ENCODE results near the gene TBCK. TPM values are rescaled to one million over a fixed set of nuclear protein-coding genes. Genes with fewer than 3 reads are reported as not detected.

TBCK gene
- total RNA-seq, 1 donor from 2014 or later = 36.1 TPM

GRCh38 chr4:106303548-106304281 is 12.3 kb downstream of the TBCK start:
- no peak overlapping the region for H3K4me3 ChIP-seq
- no peaks in the 10 kb centered on the region for H3K9me3 ChIP-seq
- TF ChIP-seq POLR2AphosphoS5 (IDR thresholded peaks at IDR 0.05; ENCODE audit: insufficient read depth in 1 of 2, low read depth in 1 of 2) (no peak), POLR2A (IDR thresholded peaks at IDR 0.05) (no peak), CTCF (IDR thresholded peaks at IDR 0.05) (no peak)
- intact Hi-C loops (cut with DNase I) = no loop called here
- H3K27me3 ChIP-seq = no peaks in the 10 kb centered on the region
- peaks cover 0 to 11% of the 10 kb centered on the region in 2 donors for H3K36me3 ChIP-seq
- no peak for DNase-seq (ENCODE audit: extremely low spot score in 2 of 2)
- no peak overlapping the region for H3K27ac ChIP-seq
- no peaks in the 10 kb centered on the region for H3K4me1 ChIP-seq

- Histone ChIP-seq H3K27ac (no peak overlapping the region), H3K27me3 (no peaks in the 10 kb centered on the region), H3K9me3 (no peaks in the 10 kb centered on the region), H3K4me3 (no peak overlapping the region), H3K4me1 (no peaks in the 10 kb centered on the region), H3K36me3 (peaks cover 0 to 11% of the 10 kb centered on the region in 2 donors)
- intact Hi-C loops (cut with DNase I) = no loop called here
- TF ChIP-seq POLR2A (IDR thresholded peaks at IDR 0.05) = no peak
- no peak for TF ChIP-seq POLR2AphosphoS5 (IDR thresholded peaks at IDR 0.05; ENCODE audit: insufficient read depth in 1 of 2, low read depth in 1 of 2)
- TF ChIP-seq CTCF (IDR thresholded peaks at IDR 0.05) = no peak
- no peak for DNase-seq (ENCODE audit: extremely low spot score in 2 of 2)
Measured at GRCh38 chr4:106302062-106302438, 14.0 kb downstream of the TBCK start.

- intact Hi-C loops (cut with DNase I) = no loop called here
- no peak for DNase-seq (ENCODE audit: extremely low spot score in 2 of 2)
- no peak overlapping the region for H3K4me3 ChIP-seq
- TF ChIP-seq POLR2A (IDR thresholded peaks at IDR 0.05) = no peak
- no peak for TF ChIP-seq CTCF (IDR thresholded peaks at IDR 0.05)
- TF ChIP-seq POLR2AphosphoS5 (IDR thresholded peaks at IDR 0.05; ENCODE audit: insufficient read depth in 1 of 2, low read depth in 1 of 2) = no peak
- H3K9me3 ChIP-seq = no peaks in the 10 kb centered on the region
- no peaks in the 10 kb centered on the region for H3K27me3 ChIP-seq
- no peaks in the 10 kb centered on the region for H3K4me1 ChIP-seq
- no peak overlapping the region for H3K27ac ChIP-seq
- peaks cover 0 to 11% of the 10 kb centered on the region in 2 donors for H3K36me3 ChIP-seq
Measured at GRCh38 chr4:106301393-106302061, 14.5 kb downstream of the TBCK start.

- H3K4me1 ChIP-seq = no peaks in the 10 kb centered on the region
- H3K27ac ChIP-seq = no peak overlapping the region
- no peaks in the 10 kb centered on the region for H3K27me3 ChIP-seq
- no peak for TF ChIP-seq CTCF (IDR thresholded peaks at IDR 0.05)
- no peak overlapping the region for H3K4me3 ChIP-seq
- intact Hi-C loops (cut with DNase I) = no loop called here
- H3K9me3 ChIP-seq = no peaks in the 10 kb centered on the region
- peaks cover 0 to 11% of the 10 kb centered on the region in 2 donors for H3K36me3 ChIP-seq
- DNase-seq (ENCODE audit: extremely low spot score in 2 of 2) = no peak
Measured at GRCh38 chr4:106299977-106300376, 16.0 kb downstream of the TBCK start.
